PC-9 (cell line): ENCODE data around the gene LDLRAD3.

Experiments
- EZH2 ChIP-seq: fragments of 200-600 bp; sonication (generic); IDR thresholded peaks from 2 replicates; pipeline ENCODE4 v1.8.0; 2017; ENCODE audit warnings: antibody characterized with exemption, low read depth
- TF ChIP-seq, protein P1 (sequence below): fragments of 200-600 bp; sonication (generic); conservative IDR thresholded peaks from 2 replicates; pipeline ENCODE4 v1.6.1; 2017; ENCODE audit warnings: mixed run types, antibody characterized with exemption, mild to moderate bottlenecking, moderate library complexity

DNA sequence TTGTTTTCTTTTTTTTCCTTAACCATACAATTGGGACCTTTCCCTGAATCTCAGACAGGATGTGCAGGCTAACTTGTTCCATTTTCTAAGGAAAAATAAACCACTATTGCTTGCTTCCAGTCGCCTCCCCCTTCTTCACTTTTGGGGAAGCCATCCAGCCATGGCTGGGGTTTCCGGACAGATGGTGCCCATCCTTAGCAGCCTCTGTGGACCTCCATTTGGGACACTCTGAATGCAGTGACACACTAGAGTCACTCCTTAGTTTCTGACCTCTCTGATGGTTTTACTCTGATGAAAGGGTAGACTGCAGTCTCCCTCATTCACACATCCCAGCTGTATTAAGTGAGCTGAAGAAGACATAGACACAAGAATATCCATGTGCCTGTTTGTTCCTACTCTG is 198.1 kb downstream of the LDLRAD3 start:
- TF ChIP-seq, protein P1, sequence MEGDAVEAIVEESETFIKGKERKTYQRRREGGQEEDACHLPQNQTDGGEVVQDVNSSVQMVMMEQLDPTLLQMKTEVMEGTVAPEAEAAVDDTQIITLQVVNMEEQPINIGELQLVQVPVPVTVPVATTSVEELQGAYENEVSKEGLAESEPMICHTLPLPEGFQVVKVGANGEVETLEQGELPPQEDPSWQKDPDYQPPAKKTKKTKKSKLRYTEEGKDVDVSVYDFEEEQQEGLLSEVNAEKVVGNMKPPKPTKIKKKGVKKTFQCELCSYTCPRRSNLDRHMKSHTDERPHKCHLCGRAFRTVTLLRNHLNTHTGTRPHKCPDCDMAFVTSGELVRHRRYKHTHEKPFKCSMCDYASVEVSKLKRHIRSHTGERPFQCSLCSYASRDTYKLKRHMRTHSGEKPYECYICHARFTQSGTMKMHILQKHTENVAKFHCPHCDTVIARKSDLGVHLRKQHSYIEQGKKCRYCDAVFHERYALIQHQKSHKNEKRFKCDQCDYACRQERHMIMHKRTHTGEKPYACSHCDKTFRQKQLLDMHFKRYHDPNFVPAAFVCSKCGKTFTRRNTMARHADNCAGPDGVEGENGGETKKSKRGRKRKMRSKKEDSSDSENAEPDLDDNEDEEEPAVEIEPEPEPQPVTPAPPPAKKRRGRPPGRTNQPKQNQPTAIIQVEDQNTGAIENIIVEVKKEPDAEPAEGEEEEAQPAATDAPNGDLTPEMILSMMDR: no peak
- no peak for TF ChIP-seq EZH2
